ENCODE results near the gene C9orf153.

DNA sequence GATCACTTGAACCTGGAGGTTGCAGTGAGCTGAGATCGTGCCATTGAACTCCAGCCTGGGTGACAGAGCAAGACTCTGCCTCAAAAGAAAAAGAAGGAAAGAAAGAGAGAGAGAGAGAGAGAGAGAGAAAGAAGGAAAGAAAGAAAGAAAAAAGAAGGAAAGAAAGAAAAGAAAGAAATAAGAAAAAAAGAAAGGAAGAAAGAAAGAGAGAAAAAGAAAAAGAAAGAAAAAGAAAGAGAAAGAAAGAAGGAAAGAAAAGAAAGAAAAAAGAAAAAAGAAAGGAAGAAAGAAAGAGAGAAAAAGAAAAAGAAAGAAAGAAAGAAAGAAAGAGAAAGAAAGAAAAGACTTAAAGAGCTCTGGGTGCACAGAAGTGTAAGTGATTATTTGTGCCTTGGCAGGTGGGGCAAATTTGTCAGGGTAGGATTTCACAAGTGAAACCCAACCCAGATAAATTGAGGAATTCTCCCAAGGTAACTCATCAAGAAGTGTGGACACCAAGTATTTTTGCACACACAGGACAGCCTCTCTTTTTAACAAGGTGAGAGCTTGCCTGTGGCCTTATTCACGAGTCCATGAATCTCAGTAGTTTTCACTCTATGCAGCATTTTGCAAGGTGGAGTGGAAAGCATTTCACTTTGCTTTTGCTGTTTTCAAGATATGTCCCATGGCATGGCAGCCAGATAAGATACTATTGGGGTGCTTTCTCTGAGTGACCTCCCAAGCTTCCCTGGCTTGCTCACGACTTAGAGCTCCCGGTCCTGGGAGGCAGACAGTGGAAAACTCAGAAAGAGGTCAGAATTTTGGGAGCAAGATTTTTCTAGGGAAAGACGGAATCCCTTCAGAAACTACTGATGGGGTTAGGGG is 57.8 kb downstream of the C9orf153 start:
- TF ChIP-seq, protein P1, sequence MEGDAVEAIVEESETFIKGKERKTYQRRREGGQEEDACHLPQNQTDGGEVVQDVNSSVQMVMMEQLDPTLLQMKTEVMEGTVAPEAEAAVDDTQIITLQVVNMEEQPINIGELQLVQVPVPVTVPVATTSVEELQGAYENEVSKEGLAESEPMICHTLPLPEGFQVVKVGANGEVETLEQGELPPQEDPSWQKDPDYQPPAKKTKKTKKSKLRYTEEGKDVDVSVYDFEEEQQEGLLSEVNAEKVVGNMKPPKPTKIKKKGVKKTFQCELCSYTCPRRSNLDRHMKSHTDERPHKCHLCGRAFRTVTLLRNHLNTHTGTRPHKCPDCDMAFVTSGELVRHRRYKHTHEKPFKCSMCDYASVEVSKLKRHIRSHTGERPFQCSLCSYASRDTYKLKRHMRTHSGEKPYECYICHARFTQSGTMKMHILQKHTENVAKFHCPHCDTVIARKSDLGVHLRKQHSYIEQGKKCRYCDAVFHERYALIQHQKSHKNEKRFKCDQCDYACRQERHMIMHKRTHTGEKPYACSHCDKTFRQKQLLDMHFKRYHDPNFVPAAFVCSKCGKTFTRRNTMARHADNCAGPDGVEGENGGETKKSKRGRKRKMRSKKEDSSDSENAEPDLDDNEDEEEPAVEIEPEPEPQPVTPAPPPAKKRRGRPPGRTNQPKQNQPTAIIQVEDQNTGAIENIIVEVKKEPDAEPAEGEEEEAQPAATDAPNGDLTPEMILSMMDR (IDR thresholded peaks at IDR 0.05), result no peak
- no peak for TF ChIP-seq POLR2A (IDR thresholded peaks at IDR 0.05)

Measured in testis (tissue), 2 donors.